Hematopoietic multipotent progenitor cell treated with erythropoietin and hydrocortisone succinate and interleukin-3 and kit ligand, for 6 days (in vitro differentiated cells): ENCODE data around the gene TRIOBP.

Experiments used
- DNase-seq: peaks from one replicate; pipeline ENCODE4 v3.0.0-alpha.2; 2015

Gene TRIOBP

GRCh38 chr22:37806409-37807333, 109.8 kb downstream of the TRIOBP start:
- peak; percentile 62 for DNase-seq

- DNase-seq = peak; percentile 97
Observed at GRCh38 chr22:37807410-37808293, 110.8 kb downstream of the TRIOBP start, which contains the start of gene GCAT. Gene GCAT, plus strand, starts transcription at chr22:37807934. Its CDS starts 34 bp downstream, at chr22:37807968.

GRCh38 chr22:37808294-37808657, 111.4 kb downstream of the TRIOBP start:
- DNase-seq = peak; percentile 50

- no peak for DNase-seq
Observed at GRCh38 chr22:37809672-37810333, 113.0 kb downstream of the TRIOBP start.

GRCh38 chr22:37811867-37812266, 115.0 kb downstream of the TRIOBP start:
- no peak for DNase-seq

GRCh38 chr22:37812869-37813678, 116.2 kb downstream of the TRIOBP start:
- DNase-seq = no peak

- no peak for DNase-seq
Observed at GRCh38 chr22:37815593-37815992, 118.7 kb downstream of the TRIOBP start.

GRCh38 chr22:37816543-37817180, 119.8 kb downstream of the TRIOBP start:
- no peak for DNase-seq

- DNase-seq = peak; percentile 88
Observed at GRCh38 chr22:37817705-37818408, 121.0 kb downstream of the TRIOBP start.

- peak; percentile 86 for DNase-seq
Observed at GRCh38 chr22:37818409-37819104, 121.7 kb downstream of the TRIOBP start.

GRCh38 chr22:37819105-37819433, 122.2 kb downstream of the TRIOBP start:
- no peak for DNase-seq

- no peak for DNase-seq
Observed at GRCh38 chr22:37820350-37820749, 123.5 kb downstream of the TRIOBP start.

GRCh38 chr22:37822079-37822833, 125.4 kb downstream of the TRIOBP start:
- DNase-seq = no peak

GRCh38 chr22:37823134-37823985, 126.5 kb downstream of the TRIOBP start, which contains the start of gene GALR3:
Gene GALR3, plus strand, starts transcription at chr22:37823382. Its CDS starts 25 bp downstream, at chr22:37823407.
- DNase-seq = no peak

GRCh38 chr22:37824674-37825641, 128.1 kb downstream of the TRIOBP start:
- peak; percentile 72 for DNase-seq
